HS-27A (cell line): ENCODE data around the gene DIP2B.
"Not testable (repeated sequence)": the region's sequence is repeated elsewhere in the genome, so short reads cannot be mapped to it uniquely, and the experiment has no call there.

ENCODE experiments used
- DNase-seq: peaks from one replicate; pipeline ENCODE4 v3.0.0-alpha.2; 2012; ENCODE audit warnings: low read depth, missing footprints

Gene DIP2B

DNA sequence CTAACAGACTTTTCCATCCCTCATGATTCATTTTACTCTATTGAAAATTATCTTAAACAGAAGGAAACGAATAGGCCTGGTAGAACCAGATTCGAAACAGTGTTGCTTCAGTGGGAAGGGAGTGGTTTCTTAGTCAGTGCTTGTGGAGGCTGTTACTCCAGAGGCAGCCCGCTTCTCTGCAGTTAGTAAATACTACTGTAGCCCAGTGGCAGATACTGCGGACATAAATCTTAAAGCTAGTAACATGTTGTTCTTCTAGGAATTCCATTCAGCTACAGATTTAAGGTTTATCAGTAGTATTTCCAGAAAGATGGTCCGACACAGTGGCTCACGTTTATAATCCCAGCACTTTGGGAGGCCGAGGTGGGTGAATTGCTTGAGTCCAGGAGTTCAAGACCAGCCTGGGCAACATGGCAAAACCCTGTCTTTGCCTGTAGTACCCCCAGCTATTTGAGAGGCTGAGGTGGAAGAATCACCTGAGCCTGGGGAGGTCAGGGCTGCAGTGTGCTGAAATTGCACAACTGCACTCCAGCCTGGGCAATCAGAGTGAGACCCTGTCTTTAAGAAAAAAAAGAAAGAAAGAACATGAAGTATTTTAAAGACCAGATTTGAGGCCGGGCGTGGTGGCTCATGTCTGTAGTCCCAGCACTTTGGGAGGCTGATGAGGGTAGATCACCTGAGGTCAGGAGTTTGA, 45.9 kb downstream of the DIP2B start:
- no peak for DNase-seq

DNA sequence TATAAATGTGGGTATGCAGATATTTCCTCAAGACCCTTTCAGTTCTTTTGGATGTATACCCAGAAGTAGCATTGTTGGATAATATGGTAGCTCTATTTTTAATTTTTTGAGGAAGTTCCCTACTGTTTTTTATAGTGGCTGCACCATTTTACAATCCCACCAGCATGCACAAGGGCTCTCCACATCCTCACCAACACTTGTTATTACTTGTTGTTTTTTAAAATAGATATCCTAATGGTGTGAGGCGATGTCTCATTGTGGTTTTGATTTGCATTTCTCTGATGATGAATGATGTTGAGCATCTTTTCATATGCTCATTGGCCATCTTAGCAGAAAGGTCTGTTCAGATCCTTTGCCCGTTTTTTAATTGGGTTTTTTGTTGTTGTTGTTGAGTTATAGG, 47.1 kb downstream of the DIP2B start:
- DNase-seq = no peak

DNA sequence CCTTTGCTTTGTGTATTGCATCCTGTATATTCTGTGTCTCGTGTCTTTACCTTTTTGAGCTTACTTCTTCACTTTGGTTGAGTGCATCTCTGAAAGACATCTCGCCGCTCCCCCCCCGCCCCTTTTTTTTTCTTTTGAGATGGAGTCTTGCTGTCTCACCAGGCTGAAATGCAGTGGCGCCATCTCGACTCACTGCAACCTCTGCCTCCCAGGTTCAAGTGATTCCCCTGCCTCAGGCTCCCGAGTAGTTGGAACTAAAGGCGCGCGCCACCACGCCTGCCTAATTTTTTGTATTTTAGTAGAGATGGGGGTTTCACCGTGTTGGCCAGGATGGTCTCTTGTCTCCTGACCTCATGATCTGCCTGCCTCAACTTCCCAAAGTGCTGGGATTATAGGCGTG, 49.9 kb downstream of the DIP2B start:
- no peak for DNase-seq

DNA sequence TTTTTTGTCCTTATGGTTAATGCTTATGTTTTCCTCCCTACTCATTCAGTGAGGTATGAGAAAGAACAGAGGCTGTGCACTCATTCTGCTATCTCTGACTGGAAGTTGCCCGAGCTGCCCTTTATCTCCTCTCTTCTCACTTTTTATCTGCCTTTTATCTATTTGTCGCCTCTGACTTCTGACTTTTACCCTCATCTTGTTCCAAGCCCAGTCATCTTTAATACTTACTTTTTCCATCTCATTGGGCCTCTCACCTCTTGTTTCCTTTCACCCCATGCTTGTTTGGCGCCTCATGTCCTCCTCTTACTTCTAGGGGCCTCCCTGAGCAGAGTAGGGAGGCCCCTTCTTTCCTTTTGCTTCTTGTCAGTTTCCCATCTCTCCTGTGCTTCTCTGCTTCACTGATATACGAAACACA, 50.7 kb downstream of the DIP2B start:
- DNase-seq = no peak

DNA sequence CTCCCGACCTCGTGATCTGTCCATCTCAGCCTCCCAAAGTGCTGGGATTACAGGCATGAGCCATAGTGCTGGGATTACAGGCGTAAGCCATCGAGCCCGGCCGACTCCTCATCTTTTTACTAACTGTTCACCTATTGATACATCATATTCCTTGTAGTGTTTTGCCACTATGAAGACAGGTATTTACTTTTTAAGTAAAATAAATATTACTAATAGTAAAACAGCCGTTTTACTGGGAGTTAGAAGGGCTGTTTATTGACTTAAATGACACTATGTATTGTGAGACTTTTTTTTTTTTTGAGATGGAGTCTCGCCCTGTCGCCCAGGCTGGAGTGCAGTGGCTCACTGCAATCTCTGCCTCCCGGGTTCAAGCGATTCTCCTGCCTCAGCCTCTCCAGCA, 51.5 kb downstream of the DIP2B start:
- DNase-seq = no peak

DNA sequence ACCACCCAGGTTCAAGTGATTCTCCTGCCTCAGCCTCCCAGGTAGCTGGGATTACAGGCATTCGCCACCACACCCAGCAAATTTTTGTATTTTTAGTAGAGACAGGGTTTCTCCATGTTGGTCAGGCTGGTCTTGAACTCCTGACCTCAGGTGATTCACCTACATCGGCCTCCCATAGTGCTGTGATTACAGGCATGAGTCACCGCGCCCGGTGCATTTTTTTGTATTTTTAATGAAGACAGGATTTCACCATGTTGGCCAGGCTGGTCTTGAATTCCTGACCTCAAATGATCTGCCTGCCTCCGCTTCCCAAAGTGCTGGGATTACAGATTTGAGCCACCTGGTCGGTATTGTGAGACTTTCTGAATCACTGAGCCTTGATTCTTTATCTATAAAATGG, 52.0 kb downstream of the DIP2B start:
- DNase-seq = not testable (repeated sequence)

DNA sequence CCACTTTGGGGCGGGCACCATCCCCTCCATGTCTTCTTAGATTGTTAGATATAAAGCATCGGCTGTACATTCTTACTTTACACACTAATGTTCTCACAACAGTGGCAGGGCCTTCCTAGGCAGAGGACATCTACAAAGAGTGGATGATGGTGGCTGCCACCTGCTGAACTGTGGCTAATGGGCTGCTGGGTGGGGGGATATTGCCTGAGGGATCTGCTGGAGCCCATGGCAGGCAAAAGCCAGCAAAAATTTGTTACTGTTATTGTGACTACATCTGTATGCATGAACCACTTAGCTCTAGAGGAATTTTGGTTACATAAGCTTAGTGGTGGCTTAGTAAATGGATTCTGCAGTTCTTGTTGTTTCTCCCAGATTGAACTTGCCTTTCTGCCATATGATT, 52.6 kb downstream of the DIP2B start:
- DNase-seq = no peak

DNA sequence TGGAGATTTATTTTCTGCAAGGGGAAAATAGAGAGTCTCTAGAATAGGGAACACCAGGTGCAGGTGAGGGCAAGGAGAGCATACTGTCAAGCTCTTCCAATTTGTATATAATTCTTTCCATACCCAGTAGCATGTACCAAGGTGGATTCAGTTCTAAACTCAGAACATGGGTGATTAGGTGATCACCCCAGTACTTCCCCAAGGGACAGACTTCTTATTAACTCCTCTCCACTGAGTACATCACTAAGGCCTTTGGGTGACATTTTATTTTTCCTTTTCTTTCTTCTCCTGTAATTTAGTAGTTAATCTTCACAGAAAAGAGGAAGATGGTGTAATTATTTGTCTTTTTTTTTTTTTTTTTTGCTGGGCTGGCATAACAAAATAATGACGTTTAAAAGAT, 54.2 kb downstream of the DIP2B start:
- DNase-seq = no peak

DNA sequence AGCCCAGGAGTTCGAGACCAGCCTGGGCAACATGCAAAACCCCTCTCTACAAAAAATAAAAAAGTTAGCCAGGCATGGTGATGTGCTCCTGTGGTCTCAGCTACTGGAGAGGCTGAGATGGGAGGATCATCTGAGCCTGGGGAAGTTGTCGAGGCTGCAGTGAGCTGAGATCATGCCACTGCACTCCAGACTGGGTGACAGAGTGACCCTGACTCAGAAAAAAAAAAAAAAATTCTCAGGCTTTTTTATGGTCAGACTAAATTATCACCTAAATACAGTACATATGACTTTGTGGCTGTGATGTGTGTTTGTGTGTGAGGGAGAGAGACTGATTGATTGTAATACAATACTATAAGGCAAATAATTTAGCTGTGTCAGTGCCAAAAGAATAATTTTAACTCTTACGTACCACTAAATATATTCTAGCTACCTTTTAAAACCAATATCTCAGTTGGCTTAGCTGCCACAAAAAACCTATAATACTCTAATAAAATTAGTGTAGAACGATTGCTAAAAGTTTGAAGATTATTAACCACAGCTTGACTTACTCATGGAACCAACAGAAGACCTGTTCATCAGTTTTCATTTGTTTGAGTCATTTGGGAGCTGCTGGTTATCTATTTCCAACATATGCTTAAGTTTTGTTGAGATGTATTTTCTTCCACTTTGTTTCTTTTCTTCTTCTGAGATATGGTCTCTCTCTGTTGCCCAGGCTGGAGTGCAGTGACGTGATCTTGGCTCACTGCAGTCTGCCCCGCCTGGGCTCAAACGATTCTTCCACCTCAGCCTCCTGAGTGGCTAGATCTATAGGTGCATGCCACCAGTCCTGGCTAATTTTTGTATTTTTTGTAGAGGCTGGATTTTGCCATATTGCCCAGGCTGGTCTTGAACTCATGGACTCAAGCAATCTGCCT, 58.0 kb downstream of the DIP2B start:
- no peak for DNase-seq

DNA sequence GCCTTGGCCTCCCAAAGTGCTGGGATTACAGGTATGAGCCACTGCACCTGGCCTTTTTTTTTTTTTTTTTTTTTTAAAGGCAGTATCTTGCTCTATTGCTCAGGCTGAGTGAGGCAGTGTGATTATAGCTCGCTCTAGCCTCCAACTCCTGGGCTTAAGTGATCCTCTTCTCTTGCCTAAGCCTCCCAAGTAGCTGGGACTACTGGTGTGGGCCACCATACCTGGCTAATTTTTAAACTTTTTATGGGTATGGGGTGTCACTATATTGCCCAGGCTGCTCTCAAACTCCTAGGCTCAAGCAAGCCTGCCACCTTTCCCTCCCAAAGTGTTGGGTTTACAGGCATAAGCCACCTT, 58.6 kb downstream of the DIP2B start:
- no peak for DNase-seq

DNA sequence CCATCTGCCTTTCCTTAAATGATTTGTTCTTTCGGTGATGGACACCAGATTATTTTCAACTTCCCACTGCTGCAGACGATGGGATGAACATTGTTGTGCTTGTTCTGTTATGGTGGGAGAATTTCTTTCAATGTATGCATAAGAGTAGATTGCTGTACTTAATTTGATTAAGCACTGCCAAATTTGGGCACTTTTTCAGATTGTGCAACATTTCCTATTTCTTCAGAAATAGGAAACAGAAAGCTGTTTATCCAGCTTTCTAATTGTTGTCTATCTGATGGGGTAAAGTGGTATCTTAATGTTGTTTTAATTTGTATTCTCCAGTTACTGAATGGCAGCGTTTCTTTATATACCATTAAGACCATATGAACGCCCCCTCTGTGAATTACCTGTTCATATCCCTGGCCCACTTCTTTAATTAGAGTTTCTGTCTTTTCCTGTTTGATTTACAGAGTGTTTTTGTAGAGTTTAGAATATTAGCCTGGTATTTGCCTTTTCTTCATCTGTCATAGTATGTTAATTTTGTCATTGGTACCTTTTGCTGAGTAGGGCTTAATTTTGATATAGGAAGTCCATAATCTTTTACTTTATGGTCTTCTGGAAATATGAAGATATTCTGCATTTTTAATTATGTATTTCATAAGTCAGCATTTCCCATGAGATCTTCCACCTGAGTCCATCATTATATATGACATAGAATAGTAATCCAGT, 59.6 kb downstream of the DIP2B start:
- no peak for DNase-seq

DNA sequence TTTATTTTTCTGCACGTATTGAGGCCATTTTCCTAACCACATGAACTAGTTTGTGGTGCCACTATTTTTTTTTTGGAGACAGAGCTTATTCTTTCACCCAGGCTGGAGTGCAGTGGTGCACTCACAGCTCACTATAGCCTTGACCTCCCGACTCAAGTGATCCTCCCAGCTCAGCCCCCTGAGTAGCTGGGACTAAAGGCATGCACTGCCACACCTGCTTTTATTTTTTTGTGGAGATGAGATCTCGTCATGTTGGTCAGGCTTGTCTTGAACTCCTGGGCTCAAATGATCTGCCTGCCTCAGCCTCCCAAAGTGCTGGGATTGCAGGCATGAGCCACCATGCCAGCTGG, 60.1 kb downstream of the DIP2B start:
- no peak for DNase-seq

DNA sequence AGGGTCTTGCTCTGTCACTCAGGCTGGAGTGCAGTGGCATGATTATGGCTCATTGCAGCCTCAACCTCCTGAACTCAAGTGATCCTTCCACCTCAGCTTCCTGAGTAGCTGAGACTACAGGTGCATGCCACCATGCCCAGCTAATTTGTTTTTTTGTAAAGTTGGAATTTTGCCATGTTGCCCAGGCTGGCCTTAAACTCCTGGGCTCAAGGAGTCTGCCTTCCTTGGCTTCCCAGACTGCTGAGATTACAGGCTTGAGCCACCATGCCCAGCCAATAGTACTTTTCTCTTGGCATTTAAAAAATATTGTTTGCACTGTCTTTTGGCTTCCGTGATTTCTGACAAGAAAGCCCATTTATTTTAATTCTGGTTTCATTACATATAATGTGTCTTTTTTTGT, 61.3 kb downstream of the DIP2B start:
- no peak for DNase-seq

DNA sequence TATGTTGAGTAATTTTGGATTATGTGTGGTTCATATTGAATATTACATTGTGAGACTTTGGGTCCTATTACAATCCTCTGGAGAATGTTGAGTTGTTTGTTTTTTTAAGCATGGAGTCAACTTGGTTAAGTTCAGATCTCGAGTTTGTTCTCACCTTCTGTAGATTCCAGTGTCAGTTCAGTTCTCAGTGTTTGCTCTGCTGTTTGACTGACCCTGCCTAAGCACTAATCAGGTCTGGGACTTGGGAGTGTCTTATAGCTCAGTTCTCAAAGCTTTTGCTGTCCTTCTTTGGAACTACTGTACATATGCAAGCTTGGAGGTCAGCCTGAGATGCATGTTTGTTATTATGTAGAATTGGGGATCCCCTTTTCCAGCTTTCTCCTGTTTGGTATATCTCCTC, 63.1 kb downstream of the DIP2B start:
- no peak for DNase-seq

DNA sequence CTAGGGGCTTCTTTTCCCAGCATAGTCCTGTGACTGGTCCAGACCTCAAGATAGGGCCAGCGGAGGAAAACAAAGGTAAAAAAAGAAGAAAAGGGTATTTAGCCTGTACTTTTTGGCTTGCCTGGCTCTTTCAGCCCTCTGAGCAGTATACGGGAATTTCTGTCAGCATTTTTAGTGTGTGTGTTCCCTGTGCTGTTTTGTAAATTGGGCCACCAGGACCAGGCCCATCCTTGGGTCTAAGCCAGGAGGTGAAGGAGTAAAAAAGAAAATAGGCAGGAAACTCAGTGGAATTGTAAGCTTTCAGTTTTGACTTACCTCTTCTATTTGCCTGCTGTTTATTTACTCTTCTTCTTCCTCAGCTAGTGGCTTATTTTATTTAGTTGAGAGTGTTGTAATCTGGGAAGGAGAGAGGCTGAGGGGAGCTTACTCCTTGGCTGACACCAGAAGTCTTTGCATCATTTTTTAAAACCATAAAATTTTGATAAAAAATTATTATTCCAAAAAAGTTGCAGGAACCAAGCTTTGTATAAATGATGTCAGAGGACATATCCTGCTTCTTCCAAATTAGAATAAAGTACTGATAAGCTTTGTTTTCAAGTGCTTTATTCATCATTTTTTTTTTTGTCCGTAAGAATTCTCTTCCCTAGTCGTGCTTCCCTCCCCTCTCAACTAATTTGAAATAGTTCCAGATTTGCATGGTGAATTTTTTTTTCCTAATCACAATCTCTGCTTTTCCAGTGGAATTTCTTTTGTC, 63.7 kb downstream of the DIP2B start:
- DNase-seq = no peak

DNA sequence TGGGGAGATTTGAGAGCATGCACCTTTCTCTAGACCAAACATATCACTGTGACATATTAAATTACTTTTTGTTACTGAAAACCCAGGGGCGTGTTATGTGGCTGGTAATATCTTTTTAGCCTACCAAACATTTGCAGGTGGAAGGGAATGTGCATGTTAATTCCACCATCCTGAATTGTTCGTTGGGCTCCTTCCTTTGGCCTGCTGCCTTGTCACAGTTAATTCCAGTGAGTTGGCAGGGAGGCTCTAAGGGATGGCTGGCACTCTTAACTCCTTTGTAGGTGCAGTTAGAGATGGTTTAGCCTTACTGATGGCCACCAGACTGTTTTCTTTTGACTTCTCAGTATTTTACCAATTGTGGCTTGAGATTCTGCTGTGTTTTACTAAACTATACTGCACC, 64.5 kb downstream of the DIP2B start:
- DNase-seq = no peak

DNA sequence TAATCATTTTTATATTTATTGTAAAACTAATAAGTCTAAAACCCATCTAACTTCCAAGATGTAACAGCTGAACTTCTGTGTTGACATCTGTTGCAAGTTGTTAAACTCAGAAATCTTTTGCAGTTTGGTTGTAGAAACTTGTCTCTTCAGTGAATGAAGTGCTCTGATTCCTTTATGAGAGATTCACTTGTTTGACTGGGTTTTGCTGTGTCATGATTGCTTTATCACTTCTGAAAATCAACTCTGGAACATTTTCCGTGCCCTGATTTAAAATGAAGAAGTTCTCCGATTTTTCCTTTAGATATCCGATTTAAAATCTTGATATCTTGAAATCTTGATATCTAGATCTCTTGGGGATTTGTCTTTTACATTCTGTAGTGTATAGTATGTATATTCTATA, 65.1 kb downstream of the DIP2B start:
- no peak for DNase-seq

DNA sequence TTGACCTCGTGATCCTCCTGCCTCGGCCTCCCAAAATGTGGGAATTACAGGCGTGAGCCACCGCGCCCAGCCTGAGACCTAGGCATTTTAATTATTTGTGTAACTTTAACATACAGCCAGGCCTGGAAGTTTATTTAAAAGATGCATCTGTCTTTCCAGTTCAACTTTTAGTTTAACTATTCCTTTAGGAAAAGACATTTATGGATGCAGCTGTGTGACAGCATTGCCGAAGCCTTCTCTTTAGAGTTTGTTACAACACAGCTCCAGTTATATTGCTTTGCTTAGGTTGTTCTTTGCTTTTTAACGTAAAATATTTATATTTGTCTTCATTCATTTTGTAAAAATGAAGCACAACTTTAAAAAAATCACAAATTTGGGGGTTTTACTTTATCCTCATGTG, 67.0 kb downstream of the DIP2B start:
- no peak for DNase-seq

DNA sequence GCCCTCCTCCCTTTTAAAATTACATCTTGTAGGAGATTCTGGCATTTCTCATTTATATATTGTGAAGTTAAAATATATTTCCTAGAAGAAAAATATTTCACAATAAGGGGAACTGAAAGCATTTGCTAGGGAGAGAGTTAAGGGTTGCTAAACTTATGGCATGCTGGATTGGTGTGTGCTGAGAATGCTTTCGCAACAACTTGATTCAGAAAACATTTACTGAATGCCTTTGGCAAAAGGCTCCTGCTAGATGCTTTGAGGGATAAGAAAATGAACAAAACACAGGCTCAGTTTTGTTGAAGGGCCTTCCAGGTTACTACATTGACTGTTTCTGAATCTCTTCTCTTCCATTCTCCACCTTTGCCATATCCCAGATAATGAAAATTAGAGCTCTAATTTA, 67.5 kb downstream of the DIP2B start:
- DNase-seq = no peak

DNA sequence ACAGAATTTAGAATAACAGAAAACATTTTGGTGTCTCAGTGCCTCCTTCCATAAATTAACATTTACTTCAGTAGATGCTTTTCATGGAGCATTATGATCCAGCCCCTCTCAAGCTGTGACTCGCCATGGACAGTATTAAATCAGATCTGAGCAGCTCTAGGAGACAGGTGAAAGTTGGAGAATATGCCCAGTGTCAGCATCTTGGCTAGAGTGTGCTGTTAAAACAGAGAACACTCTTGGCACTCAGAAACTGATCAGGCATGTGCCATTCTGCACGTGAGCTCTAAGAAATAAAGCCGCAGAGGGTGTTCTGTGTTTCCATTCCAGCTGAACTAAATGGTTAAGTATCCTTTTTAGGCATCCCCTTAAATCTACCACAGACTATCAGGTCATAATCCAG, 68.0 kb downstream of the DIP2B start:
- no peak for DNase-seq

DNA sequence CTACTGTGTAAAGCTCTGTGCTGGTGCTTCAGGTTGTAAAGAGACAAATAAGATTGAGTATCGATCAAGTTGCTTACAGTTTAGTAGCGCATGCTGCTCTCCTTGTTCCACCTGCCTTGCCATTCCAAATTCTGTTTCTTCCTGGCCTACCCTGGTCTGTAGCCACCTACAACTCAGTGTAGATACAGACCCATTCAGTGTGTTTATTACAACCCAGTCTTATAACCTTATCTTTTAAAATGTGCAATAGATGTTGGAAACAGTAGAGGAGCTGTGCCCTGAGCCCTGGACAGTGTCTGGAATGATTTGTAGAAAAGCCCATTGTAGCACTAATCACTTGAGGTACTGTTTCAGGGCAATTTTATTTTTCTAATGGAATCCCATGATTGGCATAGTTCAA, 68.5 kb downstream of the DIP2B start:
- DNase-seq = no peak

DNA sequence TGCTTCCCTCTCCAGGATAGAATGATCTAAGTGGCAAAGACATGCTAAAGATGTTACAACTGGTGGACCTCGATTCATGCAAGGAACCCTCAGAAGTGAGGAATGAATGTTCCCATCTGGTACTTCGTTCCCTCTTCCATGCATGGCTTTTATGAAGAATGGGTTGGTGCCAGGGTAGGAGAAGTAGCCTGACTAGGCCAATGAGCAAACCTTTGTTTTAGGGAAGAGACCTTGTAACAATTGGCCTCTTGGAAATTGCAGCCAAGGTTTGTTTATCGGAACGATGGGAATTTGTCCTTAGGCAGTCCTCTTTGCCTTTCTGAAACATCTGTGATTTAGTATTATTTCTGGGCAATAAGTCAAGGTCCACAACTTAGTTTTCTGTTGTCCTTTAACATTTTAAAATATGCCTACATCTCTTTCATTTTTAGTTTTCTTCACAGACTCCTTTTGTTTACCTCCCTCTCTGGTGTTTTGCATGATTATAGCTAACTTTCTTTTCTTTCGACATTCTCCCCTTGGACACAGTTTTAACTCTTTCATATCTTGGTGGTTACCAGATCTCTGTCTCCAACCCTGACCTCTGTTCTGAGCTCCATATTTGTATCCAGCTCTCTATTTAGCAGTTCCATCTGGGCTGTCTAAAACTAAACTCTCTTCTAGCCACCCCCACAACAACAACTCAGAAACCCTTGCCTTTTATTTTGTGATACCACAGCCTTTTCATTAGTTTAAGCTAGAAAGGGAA, 70.0 kb downstream of the DIP2B start:
- no peak for DNase-seq
